Skeletal muscle tissue (tissue), 4 donors: ENCODE measurements around the gene LVRN. TPM values are rescaled to one million over a fixed set of nuclear protein-coding genes. Genes with fewer than 3 reads are reported as not detected.
"Not testable (repeated sequence)": the region's sequence is repeated elsewhere in the genome, so short reads cannot be mapped to it uniquely, and the experiment has no call there.

ENCODE experiments used
- H3K27ac ChIP-seq: one replicate; pipeline ENCODE4 v1.7.0; 2013; ENCODE audit warnings: mild to moderate bottlenecking, low read depth, low read length, inconsistent platforms
- H3K27me3 ChIP-seq, 3 donors: one replicate each; pipeline ENCODE4 v1.7.0; 2013; ENCODE audit warnings: low read length in 3 of 3; ENCODE audit not compliant: control insufficient read depth in 3 of 3, insufficient read depth in 3 of 3
- H3K36me3 ChIP-seq, 3 donors: one replicate each; pipeline ENCODE4 v1.7.0; 2013; ENCODE audit warnings: low read length in 3 of 3; ENCODE audit not compliant: control insufficient read depth in 3 of 3, insufficient read depth in 3 of 3
- H3K4me1 ChIP-seq, 3 donors: one replicate each; pipeline ENCODE4 v1.7.0; 2013; ENCODE audit warnings: low read length in 3 of 3, mild to moderate bottlenecking in 3 of 3; ENCODE audit not compliant: control insufficient read depth in 3 of 3, insufficient read depth in 3 of 3
- H3K4me3 ChIP-seq, 3 donors: one replicate each; pipeline ENCODE4 v1.7.0; 2013; ENCODE audit warnings: low read length in 3 of 3
- H3K9ac ChIP-seq, 3 donors: one replicate each; pipeline ENCODE4 v1.7.0; 2013; ENCODE audit warnings: low read length in 3 of 3, mild to moderate bottlenecking in 3 of 3, moderate library complexity in 2 of 3, low read depth in 1 of 3
- H3K9me3 ChIP-seq, 3 donors: one replicate each; pipeline ENCODE4 v1.7.0; 2013; ENCODE audit warnings: low read length in 3 of 3; ENCODE audit not compliant: control insufficient read depth in 3 of 3
- total RNA-seq: library from RNA; depleted of rRNA; stranded (reverse); fragments of >200 nt; gene quantifications from one replicate; pipeline ENCODE4 v1.2.3, GENCODE V29; 2014
- donor health status: Osteomylitis.

LVRN gene, protein sequence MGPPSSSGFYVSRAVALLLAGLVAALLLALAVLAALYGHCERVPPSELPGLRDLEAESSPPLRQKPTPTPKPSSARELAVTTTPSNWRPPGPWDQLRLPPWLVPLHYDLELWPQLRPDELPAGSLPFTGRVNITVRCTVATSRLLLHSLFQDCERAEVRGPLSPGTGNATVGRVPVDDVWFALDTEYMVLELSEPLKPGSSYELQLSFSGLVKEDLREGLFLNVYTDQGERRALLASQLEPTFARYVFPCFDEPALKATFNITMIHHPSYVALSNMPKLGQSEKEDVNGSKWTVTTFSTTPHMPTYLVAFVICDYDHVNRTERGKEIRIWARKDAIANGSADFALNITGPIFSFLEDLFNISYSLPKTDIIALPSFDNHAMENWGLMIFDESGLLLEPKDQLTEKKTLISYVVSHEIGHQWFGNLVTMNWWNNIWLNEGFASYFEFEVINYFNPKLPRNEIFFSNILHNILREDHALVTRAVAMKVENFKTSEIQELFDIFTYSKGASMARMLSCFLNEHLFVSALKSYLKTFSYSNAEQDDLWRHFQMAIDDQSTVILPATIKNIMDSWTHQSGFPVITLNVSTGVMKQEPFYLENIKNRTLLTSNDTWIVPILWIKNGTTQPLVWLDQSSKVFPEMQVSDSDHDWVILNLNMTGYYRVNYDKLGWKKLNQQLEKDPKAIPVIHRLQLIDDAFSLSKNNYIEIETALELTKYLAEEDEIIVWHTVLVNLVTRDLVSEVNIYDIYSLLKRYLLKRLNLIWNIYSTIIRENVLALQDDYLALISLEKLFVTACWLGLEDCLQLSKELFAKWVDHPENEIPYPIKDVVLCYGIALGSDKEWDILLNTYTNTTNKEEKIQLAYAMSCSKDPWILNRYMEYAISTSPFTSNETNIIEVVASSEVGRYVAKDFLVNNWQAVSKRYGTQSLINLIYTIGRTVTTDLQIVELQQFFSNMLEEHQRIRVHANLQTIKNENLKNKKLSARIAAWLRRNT
- total RNA-seq: 1.6 TPM

DNA sequence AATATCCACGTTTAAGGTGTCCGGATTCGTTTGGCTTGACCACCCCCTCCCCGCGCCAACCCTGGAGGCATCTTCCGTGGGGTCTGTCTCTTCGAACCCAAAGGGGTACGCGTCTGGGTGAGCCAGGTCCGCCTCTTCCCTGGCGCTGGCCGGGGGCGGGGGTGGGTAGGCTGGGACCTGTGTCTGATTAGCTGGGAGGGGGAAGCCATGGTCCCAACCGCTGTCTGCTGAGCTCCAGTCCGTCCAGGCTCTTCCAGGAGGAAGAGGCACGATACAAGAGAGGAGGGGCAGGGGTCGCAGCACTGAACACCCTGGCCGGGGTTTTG lies at the start of gene LVRN:
Gene LVRN (plus strand): TSS at position 237 of the 326 bp plus-strand sequence. CDS start 143 bp downstream, outside the sequence.
- H3K9me3 ChIP-seq: no peaks in the 10 kb centered on the region
- peak within 1 kb of the TSS; percentile 56 to 64 (median 61) for H3K4me3 ChIP-seq
- H3K4me1 ChIP-seq: peaks cover 2 to 16% (median 5%) of the 10 kb centered on the region in 3 donors
- peak within 1 kb of the TSS in 1 of 3 donors; percentile 33 for H3K9ac ChIP-seq
- H3K27me3 ChIP-seq: peaks cover 27 to 40% (median 32%) of the 10 kb centered on the region in 3 donors
- no peak within 1 kb of the TSS for H3K27ac ChIP-seq
- no peaks in the 10 kb centered on the region for H3K36me3 ChIP-seq

DNA sequence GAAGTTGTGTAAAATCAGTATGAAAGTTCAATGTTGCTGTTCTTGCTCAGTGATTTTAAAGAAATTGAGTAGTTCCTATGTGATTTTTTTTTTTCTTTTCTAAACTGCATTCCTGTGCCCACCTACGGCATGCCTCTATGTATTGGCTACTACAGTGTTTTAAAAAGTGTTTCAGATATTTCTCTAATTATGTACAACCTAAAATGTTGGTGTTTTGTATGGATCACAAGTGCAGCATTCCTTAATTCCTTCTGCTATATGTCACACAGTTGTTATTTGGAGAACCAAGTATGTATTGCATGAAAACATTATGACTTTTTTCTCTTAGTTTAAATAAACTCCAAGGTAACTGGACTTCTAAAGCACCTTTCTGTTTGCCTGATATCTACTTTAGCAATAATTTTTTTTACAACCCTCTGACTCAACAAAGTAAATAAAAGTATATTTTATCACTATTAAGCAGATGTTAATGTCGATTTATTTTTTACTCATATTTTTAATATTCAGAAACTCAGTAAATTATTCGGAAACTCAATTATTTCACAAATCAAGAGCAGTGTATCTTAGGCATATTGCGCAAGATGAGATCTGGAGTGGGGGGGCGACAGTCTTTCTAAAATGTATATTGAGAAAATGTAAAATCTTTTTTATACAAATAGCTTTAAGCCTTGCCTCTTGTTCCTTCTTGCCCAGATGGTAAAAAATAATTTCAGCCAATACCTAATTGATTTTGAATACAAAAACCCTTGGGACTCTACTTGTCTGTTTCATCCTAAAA lies 48.5 kb upstream of the LVRN start:
- H3K9me3 ChIP-seq, H3K27ac ChIP-seq, H3K36me3 ChIP-seq, H3K4me1 ChIP-seq, H3K9ac ChIP-seq, H3K27me3 ChIP-seq, H3K4me3 ChIP-seq: not testable (repeated sequence)

DNA sequence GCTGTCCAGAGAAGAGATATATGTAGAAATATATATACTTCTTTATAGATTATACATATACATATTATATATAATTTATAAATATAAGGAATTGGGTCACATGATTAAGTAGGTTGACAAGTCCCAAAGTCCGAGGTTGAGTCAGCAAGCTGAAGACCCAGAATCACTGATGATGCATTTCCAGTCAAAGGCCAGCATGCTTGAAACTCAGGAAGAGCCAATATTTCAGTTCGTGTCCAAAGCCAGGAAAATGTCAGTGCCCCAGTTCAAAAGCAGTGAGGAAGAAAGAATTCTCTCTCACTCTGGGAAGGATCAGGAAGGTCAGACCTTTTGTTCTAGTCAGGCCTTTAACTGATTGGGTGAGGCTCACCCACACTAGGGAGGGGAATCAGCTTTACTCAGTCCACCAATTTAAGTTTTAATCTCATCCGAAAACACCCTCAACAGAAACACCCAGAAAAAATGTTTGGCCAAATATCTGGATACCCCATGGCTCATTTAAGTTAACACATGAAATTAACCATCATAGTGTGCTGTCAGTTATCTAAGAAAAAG lies 42.0 kb upstream of the LVRN start:
- Histone ChIP-seq H3K9ac (no peak overlapping the region), H3K27ac (no peak overlapping the region)

DNA sequence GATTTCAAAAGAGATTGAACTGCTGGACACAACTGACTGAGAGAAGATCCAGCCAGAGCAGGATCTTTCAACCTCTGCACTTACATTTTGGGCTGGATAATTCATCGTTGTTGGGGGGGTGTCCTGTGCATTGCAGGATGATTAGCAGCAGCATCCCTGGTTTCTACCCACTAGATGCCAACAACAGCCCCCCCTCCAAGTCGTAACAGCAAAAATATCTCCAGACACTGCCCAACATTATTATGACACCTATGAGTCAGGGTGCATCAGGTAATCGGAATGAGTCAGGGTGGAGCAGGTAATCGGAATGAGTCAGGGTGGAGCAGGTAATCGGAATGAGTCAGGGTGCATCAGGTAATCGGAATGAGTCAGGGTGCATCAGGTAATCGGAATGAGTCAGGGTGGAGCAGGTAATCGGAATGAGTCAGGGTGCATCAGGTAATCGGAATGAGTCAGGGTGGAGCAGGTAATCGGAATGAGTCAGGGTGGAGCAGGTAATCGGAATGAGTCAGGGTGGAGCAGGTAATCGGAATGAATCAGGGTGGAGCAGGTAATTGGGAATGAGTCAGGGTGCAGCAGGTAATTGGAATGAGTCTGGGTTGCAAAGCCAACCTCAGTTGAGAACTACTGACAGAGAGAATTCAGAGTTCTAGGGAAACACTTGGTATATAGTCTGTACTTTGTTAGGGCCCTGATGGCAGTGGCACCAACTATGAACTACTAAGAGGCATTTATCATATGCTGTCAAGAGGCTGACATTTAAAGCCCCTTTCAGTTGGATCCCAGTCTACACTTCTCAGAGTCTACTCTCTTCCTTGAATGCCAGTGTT lies 33.5 kb upstream of the LVRN start:
- H3K4me1 ChIP-seq, H3K9ac ChIP-seq, H3K36me3 ChIP-seq, H3K4me3 ChIP-seq, H3K9me3 ChIP-seq, H3K27me3 ChIP-seq, H3K27ac ChIP-seq: not testable (repeated sequence)

More for the DNA sequence above, 42.0 kb upstream of the LVRN start:
- Histone ChIP-seq H3K9me3 (no peaks in the 10 kb centered on the region), H3K4me3 (no peak overlapping the region), H3K4me1 (no peaks in the 10 kb centered on the region), H3K27me3 (no peaks in the 10 kb centered on the region), H3K36me3 (no peaks in the 10 kb centered on the region)

- H3K9me3 ChIP-seq, H3K27ac ChIP-seq, H3K9ac ChIP-seq, H3K4me3 ChIP-seq, H3K27me3 ChIP-seq, H3K4me1 ChIP-seq, H3K36me3 ChIP-seq: not testable (repeated sequence)
Observed at GRCh38 chr5:115930171-115930570, 32.1 kb upstream of the LVRN start.

DNA sequence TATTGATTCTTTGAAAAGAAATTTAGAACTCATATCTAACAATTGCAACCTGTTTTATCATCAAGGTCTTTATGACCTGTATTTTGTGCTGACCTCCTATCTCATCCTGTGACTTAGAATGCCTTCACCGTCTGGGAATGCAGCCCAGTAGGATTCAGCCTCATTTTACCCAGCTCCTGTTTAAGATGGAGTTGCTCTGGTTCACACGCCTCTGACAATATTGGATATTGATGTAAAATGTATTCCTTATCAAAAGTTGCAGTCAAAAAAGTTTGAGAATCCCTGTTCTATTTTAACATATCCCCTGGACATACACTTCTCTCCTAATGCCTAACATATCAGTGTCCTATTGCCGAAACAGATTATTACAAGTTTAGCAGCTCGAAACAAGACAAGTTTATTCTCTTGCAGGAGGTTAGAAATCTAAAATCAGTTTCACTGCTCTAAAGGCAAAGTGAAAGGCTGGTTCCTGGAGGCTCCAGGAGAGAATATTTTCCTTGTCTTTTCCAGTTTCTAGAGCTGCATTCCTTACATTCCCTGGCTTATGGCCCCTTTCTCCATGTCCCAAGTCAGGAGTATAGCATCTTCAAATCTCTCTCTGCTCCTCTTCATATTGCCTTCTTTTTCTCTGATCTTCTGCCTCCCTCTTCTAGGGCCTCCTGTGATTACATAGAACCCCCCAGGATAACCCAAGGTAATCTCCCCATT lies 31.5 kb upstream of the LVRN start:
- H3K9ac ChIP-seq: no peak overlapping the region
- no peaks in the 10 kb centered on the region for H3K4me1 ChIP-seq
- no peak overlapping the region for H3K4me3 ChIP-seq
- no peaks in the 10 kb centered on the region for H3K9me3 ChIP-seq
- H3K27me3 ChIP-seq: no peaks in the 10 kb centered on the region
- no peaks in the 10 kb centered on the region for H3K36me3 ChIP-seq
- no peak overlapping the region for H3K27ac ChIP-seq

- no peaks in the 10 kb centered on the region for H3K9me3 ChIP-seq
- no peak overlapping the region for H3K4me3 ChIP-seq
- H3K9ac ChIP-seq: no peak overlapping the region
- H3K27ac ChIP-seq: no peak overlapping the region
- no peaks in the 10 kb centered on the region for H3K27me3 ChIP-seq
- H3K36me3 ChIP-seq: no peaks in the 10 kb centered on the region
- H3K4me1 ChIP-seq: no peaks in the 10 kb centered on the region
Observed at GRCh38 chr5:115932991-115933390, 29.3 kb upstream of the LVRN start.

DNA sequence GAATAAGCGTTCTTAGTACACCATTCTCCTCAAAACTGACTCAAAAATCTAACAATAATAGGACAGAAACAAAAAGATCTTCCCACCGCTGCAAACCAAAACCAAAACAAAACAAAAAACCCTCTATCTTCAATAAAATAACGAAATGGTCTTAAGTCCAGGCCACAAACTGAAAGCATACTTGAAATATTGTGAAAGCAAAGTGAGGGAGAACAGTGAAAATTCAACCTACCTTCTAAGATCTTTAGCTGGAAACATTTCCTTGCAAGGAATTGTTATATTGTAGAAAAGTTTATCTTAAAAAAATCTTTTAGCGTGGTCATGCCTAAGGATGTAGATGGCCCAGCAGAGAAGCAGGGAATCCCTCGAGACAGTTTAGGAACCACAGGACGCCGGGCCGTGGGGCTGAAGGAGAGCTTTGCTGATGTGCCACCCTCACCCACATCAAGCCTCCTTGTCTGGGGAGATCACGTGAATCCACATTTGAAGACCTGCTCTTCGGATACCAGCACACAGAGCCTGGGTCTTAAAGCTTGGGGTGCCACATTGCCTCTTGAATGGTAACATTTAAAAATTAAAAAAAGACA lies 27.8 kb upstream of the LVRN start:
- Histone ChIP-seq H3K36me3 (no peaks in the 10 kb centered on the region), H3K27ac (no peak overlapping the region), H3K4me1 (no peaks in the 10 kb centered on the region), H3K9ac (no peak overlapping the region), H3K27me3 (no peaks in the 10 kb centered on the region), H3K4me3 (no peak overlapping the region), H3K9me3 (no peaks in the 10 kb centered on the region)
